Activated CD4-positive, alpha-beta memory T cell treated with anti-CD3 and anti-CD28 coated beads for 36 hours (primary cell): ENCODE data around the gene RLBP1. TPM values are rescaled to one million over a fixed set of nuclear protein-coding genes. Genes with fewer than 3 reads are reported as not detected.

Experiments
- CTCF ChIA-PET: fragments of 350-600 bp; sonication (Branson Sonifier 250); formaldehyde crosslinking; loops from one replicate; lab custom pipeline; 2021; ENCODE audit warnings: antibody characterized with exemption, inconsistent platforms; lab: Charles Lee
- POLR2A ChIA-PET: fragments of 350-600 bp; sonication (Branson Sonifier 250); formaldehyde crosslinking; loops from one replicate; lab custom pipeline; 2021; ENCODE audit warnings: antibody characterized with exemption; lab: Charles Lee
- DNase-seq: peaks from one replicate; pipeline ENCODE4 v3.0.0-alpha.2; 2020
- H3K27ac Mint-ChIP-seq: one replicate; pipeline ENCODE4 v1.8.0; 2021; ENCODE audit warnings: mixed read lengths
- H3K27me3 Mint-ChIP-seq: one replicate; pipeline ENCODE4 v1.8.0; 2021; ENCODE audit warnings: mixed read lengths
- H3K36me3 Mint-ChIP-seq: one replicate; pipeline ENCODE4 v1.8.0; 2021; ENCODE audit warnings: mixed read lengths
- H3K4me1 Mint-ChIP-seq: one replicate; pipeline ENCODE4 v1.8.0; 2021; ENCODE audit warnings: low read depth, mixed read lengths
- H3K4me3 Mint-ChIP-seq: one replicate; pipeline ENCODE4 v1.8.0; 2021; ENCODE audit warnings: mild to moderate bottlenecking, mixed read lengths
- H3K9me3 Mint-ChIP-seq: one replicate; pipeline ENCODE4 v1.8.0; 2021; ENCODE audit warnings: mixed read lengths
- intact Hi-C: fragments of 100-400 bp; cut with micrococcal nuclease; formaldehyde crosslinking; loops from one replicate; pipeline ENCODE4 v1.15.1; 2023
- total RNA-seq, 2 experiments: library from RNA; stranded (reverse); gene quantifications; one replicate each; pipeline ENCODE4 v1.2.3, GENCODE V29; 2021

RLBP1 gene
- total RNA-seq, 2 experiments from 2014 or later: not detected

DNA sequence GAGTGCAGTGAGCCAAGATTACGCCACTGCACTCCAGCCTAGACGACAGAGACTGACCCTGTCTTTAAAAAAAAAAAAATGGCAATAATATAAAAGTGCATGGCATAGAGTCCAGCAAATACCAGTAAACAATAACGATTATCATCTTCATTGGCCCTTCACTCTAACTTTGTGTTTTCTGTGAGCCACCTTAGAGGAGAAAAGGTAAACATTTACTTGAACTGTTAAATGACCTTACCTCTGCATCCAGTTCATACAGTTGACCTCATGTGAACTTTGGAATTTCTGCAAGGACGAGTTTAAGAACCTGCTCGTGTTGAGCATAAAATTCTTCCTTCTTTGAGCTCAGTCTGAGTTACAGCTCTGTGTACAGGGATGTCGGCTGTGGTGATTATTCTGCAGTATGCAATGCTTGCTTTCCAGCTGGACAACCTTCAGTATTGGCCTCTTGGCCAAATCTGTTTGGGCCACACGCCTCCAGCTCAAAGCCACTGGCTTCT lies 56.6 kb downstream of the RLBP1 start:
- Mint-ChIP-seq H3K9me3 (no peaks in the 10 kb centered on the region), H3K36me3 (peaks cover under 1% of the 10 kb centered on the region), H3K27ac (no peak overlapping the region), H3K27me3 (no peaks in the 10 kb centered on the region), H3K4me3 (no peak overlapping the region), H3K4me1 (peaks cover 29% of the 10 kb centered on the region)
- ChIA-PET CTCF (interaction anchor here (0.7 to 4.5 kb wide), 3 partner anchors 13 to 260 kb away, joined by 3 to 20 read pairs (median 9); no protein-coding TSS in a partner anchor), POLR2A (no interaction called here)
- intact Hi-C loops: loop anchor here (5.0 to 10.0 kb wide), 3 partner anchors 37 to 540 kb away; partner anchors contain the start of gene AEN
- no peak for DNase-seq

DNA sequence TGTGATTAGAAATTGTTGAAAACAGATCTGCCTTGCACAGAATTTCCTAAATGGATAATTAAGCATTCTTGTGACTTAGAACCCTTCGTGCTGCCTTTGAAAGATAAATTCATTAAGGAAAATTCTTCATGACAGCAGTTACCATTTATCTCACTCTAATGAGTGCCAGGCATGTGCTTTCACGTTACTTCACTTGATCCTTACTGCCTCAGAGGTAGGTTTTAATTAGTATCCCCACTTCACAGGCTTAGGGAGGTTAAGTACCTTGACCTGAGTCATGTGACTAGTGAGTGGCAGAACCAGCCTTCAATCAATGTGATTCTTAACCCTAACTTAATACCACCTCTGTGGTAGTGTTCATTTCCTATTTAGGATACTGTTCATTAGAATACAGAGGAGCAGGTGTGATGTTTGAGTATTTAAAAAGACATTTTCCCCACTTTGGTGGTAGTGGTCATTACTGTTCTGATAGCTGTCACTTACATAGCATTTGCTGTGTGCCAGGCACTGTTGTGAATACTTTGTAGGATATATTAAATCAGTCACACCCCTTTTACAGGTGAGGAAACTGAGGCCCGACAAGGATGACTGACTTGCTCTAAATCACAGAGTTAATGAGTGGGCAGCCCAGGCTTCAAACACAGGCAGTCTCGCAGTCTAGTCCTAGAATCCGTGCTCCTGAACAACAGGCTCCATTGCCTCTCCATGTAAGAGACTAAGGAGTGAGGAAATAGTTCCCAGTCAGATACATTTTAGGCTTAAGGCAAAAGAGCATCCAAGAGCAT lies 57.9 kb downstream of the RLBP1 start:
- Mint-ChIP-seq H3K4me3 (no peak overlapping the region), H3K27me3 (no peaks in the 10 kb centered on the region), H3K4me1 (peaks cover 21% of the 10 kb centered on the region), H3K9me3 (no peaks in the 10 kb centered on the region), H3K36me3 (peaks cover 2% of the 10 kb centered on the region), H3K27ac (no peak overlapping the region)
- no peak for DNase-seq
- intact Hi-C loops: loop anchor here (10.0 kb wide), 1 partner anchor 539 kb away; the partner anchor contains the start of gene AEN
- POLR2A ChIA-PET: no interaction called here
- CTCF ChIA-PET: interaction anchor here (2.4 kb wide), 1 partner anchor 14 kb away, joined by 9 read pairs; no protein-coding TSS in a partner anchor

GRCh38 chr15:89161666-89162065 lies 59.7 kb downstream of the RLBP1 start:
- no peak overlapping the region for H3K27ac Mint-ChIP-seq
- intact Hi-C loops: loop anchor here (10.0 kb wide), 1 partner anchor 537 kb away; the partner anchor contains the start of gene AEN
- CTCF ChIA-PET: interaction anchor here (0.6 to 2.9 kb wide), 4 partner anchors 10 to 104 kb away, joined by 3 to 15 read pairs (median 4); no protein-coding TSS in a partner anchor

More at GRCh38 chr15:89161666-89162065, 59.7 kb downstream of the RLBP1 start:
- DNase-seq: no peak
- Mint-ChIP-seq H3K36me3 (peaks cover 2% of the 10 kb centered on the region), H3K9me3 (no peaks in the 10 kb centered on the region), H3K27me3 (no peaks in the 10 kb centered on the region), H3K4me1 (peaks cover 8% of the 10 kb centered on the region), H3K4me3 (no peak overlapping the region)
- POLR2A ChIA-PET: no interaction called here

Other genes with a start within 250 kb of the RLBP1 start
- gene ABHD2, start 133.1 kb downstream of the RLBP1 start, total RNA-seq: 10 to 100 TPM; 36.0 to 38.5 TPM
- 100 to 1,000 TPM; 208 to 213 TPM for gene FANCI, start 22.4 kb upstream of the RLBP1 start, total RNA-seq
- 10 to 100 TPM; 94.8 to 97.4 TPM for gene POLG, start 113.2 kb upstream of the RLBP1 start, total RNA-seq